ENCODE measurements around the gene PROM1. TPM values are rescaled to one million over a fixed set of nuclear protein-coding genes. Genes with fewer than 3 reads are reported as not detected.

The PROM1 gene
- polyA plus RNA-seq, 4 donors: 0.45 to 32.9 (median 4.8) TPM

- Histone ChIP-seq H3K9me3 (ENCODE audit: control insufficient read depth in 2 of 2, insufficient read depth in 1 of 2, low read depth in 1 of 2, low read length in 1 of 2) (no peaks in the 10 kb centered on the region), H3K36me3 (ENCODE audit: control insufficient read depth in 3 of 3, insufficient read depth in 2 of 3, low read depth in 1 of 3, low read length in 3 of 3) (no peaks in the 10 kb centered on the region), H3K4me1 (ENCODE audit: control insufficient read depth in 3 of 3, insufficient read depth in 2 of 3, low read depth in 1 of 3, low read length in 2 of 3) (no peaks in the 10 kb centered on the region), H3K4me3 (ENCODE audit: low read depth in 1 of 3, low read length in 3 of 3) (no peak overlapping the region), H3K27me3 (ENCODE audit: control insufficient read depth in 3 of 3, insufficient read depth in 3 of 3, low read length in 3 of 3) (no peaks in the 10 kb centered on the region), H3K27ac (ENCODE audit: low read depth in 1 of 3, low read length in 2 of 3) (no peak overlapping the region)
- DNase-seq (no peak), FAIRE-seq (no peak)
- WGBS, 3 donors: 79 to 87% (median 84%) methylated on average over 4 of the region's 4 CpGs
These were observed 40.4 kb upstream of the PROM1 start for GRCh38 chr4:16124232-16124631.

- Histone ChIP-seq H3K4me3 (ENCODE audit: low read depth in 1 of 3, low read length in 3 of 3) (no peak overlapping the region), H3K4me1 (ENCODE audit: control insufficient read depth in 3 of 3, insufficient read depth in 2 of 3, low read depth in 1 of 3, low read length in 2 of 3) (no peaks in the 10 kb centered on the region), H3K27ac (ENCODE audit: low read depth in 1 of 3, low read length in 2 of 3) (peak overlapping the region in 1 of 3 donors; percentile 1), H3K36me3 (ENCODE audit: control insufficient read depth in 3 of 3, insufficient read depth in 2 of 3, low read depth in 1 of 3, low read length in 3 of 3) (no peaks in the 10 kb centered on the region), H3K27me3 (ENCODE audit: control insufficient read depth in 3 of 3, insufficient read depth in 3 of 3, low read length in 3 of 3) (no peaks in the 10 kb centered on the region), H3K9me3 (ENCODE audit: control insufficient read depth in 2 of 2, insufficient read depth in 1 of 2, low read depth in 1 of 2, low read length in 1 of 2) (no peaks in the 10 kb centered on the region)
- DNase-seq (no peak), FAIRE-seq (no peak)
- WGBS, 3 donors: 38 to 55% (median 40%) methylated on average over 7 of the region's 7 CpGs
These were observed 39.7 kb upstream of the PROM1 start for GRCh38 chr4:16123356-16124084.

DNA sequence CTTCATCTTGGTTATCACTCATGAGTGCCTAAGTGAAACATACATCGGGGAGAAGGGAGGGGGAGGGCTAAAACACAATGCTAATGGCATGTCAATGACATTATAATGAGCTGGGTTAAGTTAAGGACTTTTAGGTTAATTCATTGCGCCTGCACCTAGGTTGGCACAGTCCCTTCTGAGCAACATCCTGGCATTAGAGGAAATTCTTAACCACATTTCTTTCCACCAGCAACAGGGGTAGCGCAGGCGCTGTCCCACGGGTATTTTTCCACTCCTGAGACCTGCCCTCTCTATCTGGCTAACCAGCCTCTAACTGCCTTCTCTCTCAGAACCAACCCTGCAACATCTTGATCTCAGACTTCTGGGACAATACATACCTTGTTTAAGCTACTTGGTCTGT is 39.0 kb upstream of the PROM1 start:
- H3K27me3 ChIP-seq (ENCODE audit: control insufficient read depth in 3 of 3, insufficient read depth in 3 of 3, low read length in 3 of 3): no peaks in the 10 kb centered on the region
- FAIRE-seq: no peak
- WGBS, 3 donors: 62 to 76% (median 76%) methylated on average over 5 of the region's 5 CpGs
- H3K4me3 ChIP-seq (ENCODE audit: low read depth in 1 of 3, low read length in 3 of 3): no peak overlapping the region
- no peaks in the 10 kb centered on the region for H3K4me1 ChIP-seq (ENCODE audit: control insufficient read depth in 3 of 3, insufficient read depth in 2 of 3, low read depth in 1 of 3, low read length in 2 of 3)
- H3K9me3 ChIP-seq (ENCODE audit: control insufficient read depth in 2 of 2, insufficient read depth in 1 of 2, low read depth in 1 of 2, low read length in 1 of 2): no peaks in the 10 kb centered on the region
- DNase-seq: no peak
- H3K27ac ChIP-seq (ENCODE audit: low read depth in 1 of 3, low read length in 2 of 3): no peak overlapping the region
- no peaks in the 10 kb centered on the region for H3K36me3 ChIP-seq (ENCODE audit: control insufficient read depth in 3 of 3, insufficient read depth in 2 of 3, low read depth in 1 of 3, low read length in 3 of 3)

GRCh38 chr4:16122308-16122711 is 38.5 kb upstream of the PROM1 start:
- no peak overlapping the region for H3K27ac ChIP-seq (ENCODE audit: low read depth in 1 of 3, low read length in 2 of 3)
- 73 to 86% (median 81%) methylated on average over 4 of the region's 4 CpGs for WGBS, 3 donors
- no peak for FAIRE-seq

GRCh38 chr4:16120720-16121119 is 36.9 kb upstream of the PROM1 start:
- Histone ChIP-seq H3K4me3 (ENCODE audit: low read depth in 1 of 3, low read length in 3 of 3) (no peak overlapping the region), H3K9me3 (ENCODE audit: control insufficient read depth in 2 of 2, insufficient read depth in 1 of 2, low read depth in 1 of 2, low read length in 1 of 2) (no peaks in the 10 kb centered on the region), H3K4me1 (ENCODE audit: control insufficient read depth in 3 of 3, insufficient read depth in 2 of 3, low read depth in 1 of 3, low read length in 2 of 3) (no peaks in the 10 kb centered on the region), H3K36me3 (ENCODE audit: control insufficient read depth in 3 of 3, insufficient read depth in 2 of 3, low read depth in 1 of 3, low read length in 3 of 3) (no peaks in the 10 kb centered on the region), H3K27me3 (ENCODE audit: control insufficient read depth in 3 of 3, insufficient read depth in 3 of 3, low read length in 3 of 3) (peaks cover 0 to 4% (median 0%) of the 10 kb centered on the region in 3 donors), H3K27ac (ENCODE audit: low read depth in 1 of 3, low read length in 2 of 3) (no peak overlapping the region)
- DNase-seq: no peak
- 83 to 94% (median 88%) methylated on average over 4 of the region's 4 CpGs for WGBS, 3 donors
- no peak for FAIRE-seq

More at GRCh38 chr4:16122308-16122711, 38.5 kb upstream of the PROM1 start:
- H3K36me3 ChIP-seq (ENCODE audit: control insufficient read depth in 3 of 3, insufficient read depth in 2 of 3, low read depth in 1 of 3, low read length in 3 of 3): no peaks in the 10 kb centered on the region
- DNase-seq: no peak
- H3K4me1 ChIP-seq (ENCODE audit: control insufficient read depth in 3 of 3, insufficient read depth in 2 of 3, low read depth in 1 of 3, low read length in 2 of 3): no peaks in the 10 kb centered on the region
- H3K27me3 ChIP-seq (ENCODE audit: control insufficient read depth in 3 of 3, insufficient read depth in 3 of 3, low read length in 3 of 3): no peaks in the 10 kb centered on the region
- H3K9me3 ChIP-seq (ENCODE audit: control insufficient read depth in 2 of 2, insufficient read depth in 1 of 2, low read depth in 1 of 2, low read length in 1 of 2): no peaks in the 10 kb centered on the region
- no peak overlapping the region for H3K4me3 ChIP-seq (ENCODE audit: low read depth in 1 of 3, low read length in 3 of 3)

- H3K27ac ChIP-seq (ENCODE audit: low read depth in 1 of 3, low read length in 2 of 3): no peak overlapping the region
- H3K27me3 ChIP-seq (ENCODE audit: control insufficient read depth in 3 of 3, insufficient read depth in 3 of 3, low read length in 3 of 3): peaks cover 0 to 4% (median 0%) of the 10 kb centered on the region in 3 donors
- WGBS, 3 donors: 73 to 86% (median 83%) methylated on average over 4 of the region's 4 CpGs
- H3K36me3 ChIP-seq (ENCODE audit: control insufficient read depth in 3 of 3, insufficient read depth in 2 of 3, low read depth in 1 of 3, low read length in 3 of 3): no peaks in the 10 kb centered on the region
- H3K4me3 ChIP-seq (ENCODE audit: low read depth in 1 of 3, low read length in 3 of 3): no peak overlapping the region
- H3K9me3 ChIP-seq (ENCODE audit: control insufficient read depth in 2 of 2, insufficient read depth in 1 of 2, low read depth in 1 of 2, low read length in 1 of 2): no peaks in the 10 kb centered on the region
- H3K4me1 ChIP-seq (ENCODE audit: control insufficient read depth in 3 of 3, insufficient read depth in 2 of 3, low read depth in 1 of 3, low read length in 2 of 3): no peaks in the 10 kb centered on the region
- no peak for DNase-seq
- no peak for FAIRE-seq
These were observed 36.2 kb upstream of the PROM1 start for GRCh38 chr4:16119981-16120380.

DNA sequence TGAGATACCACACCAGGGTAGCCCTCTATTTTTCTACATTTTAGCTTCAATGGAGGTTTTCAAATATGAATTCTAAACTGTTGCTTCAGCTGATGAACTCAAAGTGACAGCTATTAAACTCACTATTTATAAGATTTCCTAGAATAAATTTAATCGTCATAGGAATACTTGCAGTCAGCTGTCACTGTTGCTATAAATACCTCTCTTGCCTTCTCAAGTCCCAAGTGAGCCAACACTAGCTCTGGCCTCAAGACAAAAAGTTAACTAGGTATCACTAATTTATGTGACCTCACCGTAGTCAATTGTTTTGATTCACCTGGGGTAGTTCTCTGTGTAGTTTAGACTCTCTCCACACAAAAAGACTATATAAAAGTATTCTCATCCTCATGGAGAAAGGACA is 34.3 kb upstream of the PROM1 start:
- no peak for FAIRE-seq
- WGBS, 3 donors: 69 to 92% (median 77%) methylated on average over 2 of the region's 2 CpGs

DNA sequence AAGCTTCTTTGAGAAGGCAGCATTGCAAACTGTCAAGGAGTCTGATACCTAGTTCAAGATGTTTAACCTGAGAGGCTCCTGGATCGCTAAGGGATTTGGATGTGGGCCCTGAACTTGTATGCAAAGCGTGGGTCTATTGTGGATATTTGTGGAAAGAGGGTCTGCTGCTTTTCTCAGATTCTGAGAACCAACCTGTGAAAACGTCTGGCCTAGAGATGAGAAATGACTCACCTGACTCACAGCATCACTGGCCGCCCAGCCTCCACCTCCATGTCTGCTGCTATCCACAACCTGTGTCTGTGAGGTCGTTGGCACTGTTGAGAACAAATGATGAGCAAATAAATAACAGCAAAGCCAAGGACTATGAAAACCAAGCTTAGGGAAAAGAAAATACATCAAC is 33.3 kb upstream of the PROM1 start:
- H3K36me3 ChIP-seq (ENCODE audit: control insufficient read depth in 3 of 3, insufficient read depth in 2 of 3, low read depth in 1 of 3, low read length in 3 of 3): no peaks in the 10 kb centered on the region
- H3K27ac ChIP-seq (ENCODE audit: low read depth in 1 of 3, low read length in 2 of 3): no peak overlapping the region
- H3K4me1 ChIP-seq (ENCODE audit: control insufficient read depth in 3 of 3, insufficient read depth in 2 of 3, low read depth in 1 of 3, low read length in 2 of 3): no peaks in the 10 kb centered on the region
- FAIRE-seq: no peak
- no peak for DNase-seq
- H3K4me3 ChIP-seq (ENCODE audit: low read depth in 1 of 3, low read length in 3 of 3): no peak overlapping the region
- no peaks in the 10 kb centered on the region for H3K9me3 ChIP-seq (ENCODE audit: control insufficient read depth in 2 of 2, insufficient read depth in 1 of 2, low read depth in 1 of 2, low read length in 1 of 2)
- 69 to 81% (median 78%) methylated on average over 5 of the region's 5 CpGs for whole genome bisulfite sequencing, 3 donors
- peaks cover 0 to 4% (median 0%) of the 10 kb centered on the region in 3 donors for H3K27me3 ChIP-seq (ENCODE audit: control insufficient read depth in 3 of 3, insufficient read depth in 3 of 3, low read length in 3 of 3)

More for the DNA sequence above, 34.3 kb upstream of the PROM1 start:
- H3K4me3 ChIP-seq (ENCODE audit: low read depth in 1 of 3, low read length in 3 of 3): no peak overlapping the region
- H3K9me3 ChIP-seq (ENCODE audit: control insufficient read depth in 2 of 2, insufficient read depth in 1 of 2, low read depth in 1 of 2, low read length in 1 of 2): no peaks in the 10 kb centered on the region
- H3K36me3 ChIP-seq (ENCODE audit: control insufficient read depth in 3 of 3, insufficient read depth in 2 of 3, low read depth in 1 of 3, low read length in 3 of 3): no peaks in the 10 kb centered on the region
- no peaks in the 10 kb centered on the region for H3K4me1 ChIP-seq (ENCODE audit: control insufficient read depth in 3 of 3, insufficient read depth in 2 of 3, low read depth in 1 of 3, low read length in 2 of 3)
- H3K27me3 ChIP-seq (ENCODE audit: control insufficient read depth in 3 of 3, insufficient read depth in 3 of 3, low read length in 3 of 3): peaks cover 0 to 4% (median 0%) of the 10 kb centered on the region in 3 donors
- H3K27ac ChIP-seq (ENCODE audit: low read depth in 1 of 3, low read length in 2 of 3): no peak overlapping the region
- no peak for DNase-seq

Data from small intestine (tissue), 7 donors.